HG03575 (cell line): ENCODE results near the gene ZNF579.

Experiments
- ATAC-seq: cut with Tn5 transposase; IDR thresholded peaks from one replicate; pipeline ENCODE4 v1.9.1; 2021; ENCODE audit not compliant: unreplicated experiment, insufficient number of reproducible peaks, low FRiP score; ENCODE audit errors: extremely low read depth

Gene ZNF579, protein sequence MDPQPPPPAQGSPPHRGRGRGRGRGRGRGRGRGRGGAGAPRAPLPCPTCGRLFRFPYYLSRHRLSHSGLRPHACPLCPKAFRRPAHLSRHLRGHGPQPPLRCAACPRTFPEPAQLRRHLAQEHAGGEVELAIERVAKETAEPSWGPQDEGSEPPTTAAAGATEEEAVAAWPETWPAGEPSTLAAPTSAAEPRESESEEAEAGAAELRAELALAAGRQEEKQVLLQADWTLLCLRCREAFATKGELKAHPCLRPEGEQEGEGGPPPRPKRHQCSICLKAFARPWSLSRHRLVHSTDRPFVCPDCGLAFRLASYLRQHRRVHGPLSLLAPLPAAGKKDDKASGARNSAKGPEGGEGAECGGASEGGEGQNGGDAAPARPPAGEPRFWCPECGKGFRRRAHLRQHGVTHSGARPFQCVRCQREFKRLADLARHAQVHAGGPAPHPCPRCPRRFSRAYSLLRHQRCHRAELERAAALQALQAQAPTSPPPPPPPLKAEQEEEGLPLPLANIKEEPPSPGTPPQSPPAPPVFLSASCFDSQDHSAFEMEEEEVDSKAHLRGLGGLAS

DNA sequence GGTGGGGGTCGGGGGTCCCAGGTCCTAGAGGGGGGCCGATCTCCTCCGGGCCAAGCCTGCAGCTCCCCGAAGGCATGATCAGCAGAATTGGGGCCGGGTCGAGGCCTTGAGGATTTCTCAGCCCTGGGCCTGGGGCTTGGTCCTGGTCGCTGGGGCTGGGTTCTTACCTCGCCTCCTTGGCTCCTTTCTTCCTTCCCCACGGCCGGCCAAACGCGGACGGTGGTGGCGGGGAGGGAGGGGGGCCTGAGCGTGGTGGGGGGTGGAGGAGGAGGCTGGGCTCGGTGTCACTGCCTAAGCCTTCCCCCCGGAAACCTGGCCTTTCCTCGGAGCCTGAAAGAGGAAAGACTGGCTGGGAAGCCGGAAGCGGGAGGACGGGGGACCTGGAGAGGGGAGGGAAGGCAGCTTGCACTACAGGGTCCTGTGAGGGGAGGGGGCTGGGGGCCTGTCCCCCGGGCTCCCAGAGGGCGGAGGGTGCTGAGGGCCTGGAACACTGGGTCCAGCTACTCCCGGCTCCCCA, at the start of gene ZNF579:
Gene ZNF579 (minus strand): TSS at position 221 of the 517 bp plus-strand sequence. CDS start 1,209 bp downstream, outside the sequence.
- no peak for ATAC-seq

DNA sequence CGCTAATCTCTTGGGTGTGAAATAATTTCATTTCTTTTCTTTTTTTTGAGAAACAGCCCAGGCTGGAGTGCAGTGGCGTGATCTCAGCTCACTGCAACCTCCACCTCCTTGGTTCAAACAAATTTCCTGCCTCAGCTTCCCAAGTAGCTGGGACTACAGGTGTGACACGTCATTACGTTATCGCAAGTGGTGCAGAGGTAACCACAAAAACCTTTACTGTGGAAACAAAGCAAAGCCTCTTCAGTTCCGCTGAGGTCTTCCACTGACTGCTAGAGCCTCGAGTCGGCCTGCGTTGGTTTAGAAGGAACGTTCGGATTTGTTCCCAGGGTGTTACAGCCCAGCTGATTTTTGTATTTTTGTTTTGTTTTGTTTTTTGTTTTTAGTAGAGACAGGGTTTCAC, 45.7 kb upstream of the ZNF579 start:
- no peak for ATAC-seq

DNA sequence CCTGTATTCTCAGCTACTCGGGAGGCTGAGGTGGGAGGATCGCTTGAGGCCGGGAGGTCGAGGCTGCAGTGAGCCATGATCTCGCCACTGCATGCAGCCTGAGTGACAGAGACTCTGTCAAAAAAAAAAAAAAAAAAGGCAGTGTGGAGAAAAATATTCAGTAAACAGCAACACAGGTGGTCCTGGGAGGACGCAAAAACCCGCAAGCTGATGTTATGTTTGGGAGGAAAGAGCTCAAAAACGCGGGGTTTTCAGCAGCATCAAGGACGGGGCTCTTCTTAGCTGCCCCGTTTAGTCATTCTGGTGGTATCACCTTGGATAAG, 44.3 kb upstream of the ZNF579 start:
- ATAC-seq, result no peak

DNA sequence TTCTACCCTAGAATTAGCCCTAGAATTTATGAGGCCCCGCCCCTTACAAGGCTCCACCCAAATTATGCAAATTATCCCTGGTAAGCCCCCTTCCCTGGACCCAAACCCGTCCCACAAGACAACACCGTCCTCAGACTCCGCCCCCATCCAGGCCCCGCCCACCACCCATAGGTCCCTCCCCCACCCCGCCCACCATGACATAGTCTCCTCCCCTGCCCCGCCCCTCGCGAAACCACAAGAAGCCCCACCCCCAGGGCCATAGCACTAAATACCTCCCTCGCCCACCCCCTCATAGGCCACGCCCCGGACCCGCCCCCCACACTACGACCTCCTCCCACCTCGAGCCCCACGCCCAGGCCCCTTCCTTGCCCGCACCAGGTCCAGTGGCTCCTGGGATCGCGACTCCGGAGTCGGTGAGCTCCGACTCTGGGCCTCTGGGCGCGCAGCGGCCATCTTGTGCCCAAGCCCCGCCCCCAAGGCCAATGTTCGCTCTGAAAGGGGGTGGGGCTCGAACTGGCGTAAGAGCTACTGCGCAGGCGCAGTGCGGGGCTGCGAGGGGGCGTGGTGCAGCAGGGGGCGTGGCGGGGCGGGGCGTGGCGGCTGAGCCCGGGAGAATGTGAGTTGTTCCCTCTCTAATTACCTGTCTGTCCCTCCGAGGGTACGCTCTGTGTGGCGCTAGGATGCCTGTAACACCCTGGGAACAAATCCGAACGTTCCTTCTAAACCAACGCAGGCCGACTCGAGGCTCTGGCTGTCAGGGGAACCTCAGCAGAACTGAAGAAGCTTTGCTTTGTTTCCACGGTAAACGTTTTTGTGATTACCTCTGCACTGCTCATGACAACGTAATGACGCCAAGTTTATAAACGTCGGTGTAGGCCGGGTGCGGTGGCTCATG, 43.7 kb upstream of the ZNF579 start, which contains the start of gene ZNF784:
Gene ZNF784 (minus strand): TSS at position 458 of the 895 bp plus-strand sequence. CDS start 5 bp downstream, at position 453.
- ATAC-seq, result no peak

DNA sequence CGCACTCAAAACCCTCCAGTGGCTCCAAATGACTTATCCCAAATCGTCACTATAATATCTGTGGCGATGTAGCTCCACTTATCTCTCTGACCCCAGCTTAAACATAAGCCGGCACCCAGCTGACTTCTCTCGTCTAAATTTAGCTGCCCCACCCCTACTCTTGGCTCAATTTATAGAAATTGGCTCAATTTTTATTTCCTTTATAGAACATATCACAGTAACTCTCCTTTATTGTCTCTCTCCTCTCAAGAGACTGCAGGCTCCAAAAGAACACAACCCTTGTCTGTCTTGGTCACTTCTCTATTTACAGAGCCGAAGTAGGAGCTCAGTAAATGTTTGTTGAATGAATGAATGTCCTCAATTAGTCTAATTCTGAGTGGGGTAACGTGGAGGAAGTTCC, 42.9 kb upstream of the ZNF579 start:
- no peak for ATAC-seq

DNA sequence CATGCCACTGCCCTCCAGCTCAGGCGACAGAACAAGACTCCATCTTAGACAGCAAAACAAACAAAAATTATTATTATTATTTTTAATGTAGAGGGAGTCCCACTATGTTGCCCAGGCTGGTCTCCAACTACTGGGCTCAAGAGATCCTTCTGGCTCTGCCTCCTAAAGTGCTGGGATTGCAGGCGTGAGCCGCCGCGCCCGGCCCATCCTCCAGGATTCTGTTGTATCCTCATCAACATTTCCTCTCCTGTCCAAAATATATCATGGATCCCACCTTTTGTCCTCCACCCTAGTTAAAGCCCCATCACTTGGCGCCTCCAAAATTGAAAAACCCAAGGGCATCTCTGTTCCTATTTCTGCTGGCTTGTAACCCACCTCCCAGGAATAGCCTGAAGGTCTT, 42.5 kb upstream of the ZNF579 start:
- no peak for ATAC-seq

DNA sequence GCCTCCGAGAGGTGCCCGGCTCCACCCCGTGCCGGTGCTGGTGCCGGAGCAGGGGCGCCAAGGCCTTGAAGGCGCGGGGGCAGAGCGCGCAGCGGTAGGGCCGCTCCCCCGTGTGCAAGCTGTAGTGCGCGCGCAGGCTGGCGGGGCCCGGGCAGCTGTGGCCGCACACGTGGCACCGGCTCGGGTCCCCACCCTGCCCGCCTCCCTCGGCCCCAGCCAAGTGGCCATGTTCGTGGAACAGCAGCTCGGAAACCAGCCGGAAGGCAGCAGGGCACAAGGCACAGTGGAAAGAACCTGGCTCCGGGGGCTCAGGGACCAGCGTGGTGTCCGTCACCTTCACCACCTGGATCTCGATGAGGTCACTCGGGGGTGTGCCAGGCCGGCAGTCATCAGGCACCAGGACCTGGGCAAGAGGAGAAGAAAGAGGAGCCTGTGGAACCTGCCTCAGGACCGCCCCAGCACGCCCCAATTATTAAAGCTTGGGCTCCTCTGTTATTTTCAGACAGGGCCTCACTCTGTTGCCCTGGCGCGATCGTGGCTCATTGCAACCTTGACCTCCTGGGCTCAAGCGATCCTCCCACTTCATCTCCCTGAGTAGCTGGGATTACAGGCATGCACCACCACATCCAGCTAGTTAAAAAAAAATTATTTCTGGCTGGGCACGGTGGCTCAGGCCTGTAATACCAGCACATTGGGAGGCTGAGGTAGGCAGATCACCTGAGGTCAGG, 41.8 kb upstream of the ZNF579 start:
- no peak for ATAC-seq

DNA sequence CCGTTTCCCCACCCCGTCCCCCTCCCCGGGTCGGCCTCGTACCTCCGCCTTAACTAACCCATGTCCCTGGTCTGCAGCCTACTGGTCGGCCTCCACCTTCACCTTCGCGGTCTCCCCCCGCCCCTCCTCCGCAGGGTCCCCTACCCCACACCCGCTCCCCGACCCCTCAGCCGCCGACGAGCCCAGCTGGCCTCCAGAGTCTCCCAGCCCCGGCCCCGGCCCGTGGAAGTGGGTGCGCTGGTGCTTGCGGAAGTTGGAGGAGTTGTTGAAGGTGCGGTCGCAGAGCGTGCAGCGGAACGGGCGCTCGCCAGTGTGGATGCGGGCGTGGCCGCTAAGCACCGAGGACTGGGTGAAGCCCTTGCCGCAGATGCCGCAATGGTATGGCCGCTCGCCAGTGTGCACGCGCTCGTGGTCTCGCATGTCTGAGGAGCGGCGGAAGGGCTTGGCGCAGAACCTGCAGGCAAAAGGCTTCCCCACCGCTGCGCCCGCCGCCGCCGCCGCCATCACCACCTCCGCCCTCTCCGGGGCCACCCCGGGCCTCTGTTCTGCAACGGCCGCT, 41.1 kb upstream of the ZNF579 start:
- no peak for ATAC-seq

DNA sequence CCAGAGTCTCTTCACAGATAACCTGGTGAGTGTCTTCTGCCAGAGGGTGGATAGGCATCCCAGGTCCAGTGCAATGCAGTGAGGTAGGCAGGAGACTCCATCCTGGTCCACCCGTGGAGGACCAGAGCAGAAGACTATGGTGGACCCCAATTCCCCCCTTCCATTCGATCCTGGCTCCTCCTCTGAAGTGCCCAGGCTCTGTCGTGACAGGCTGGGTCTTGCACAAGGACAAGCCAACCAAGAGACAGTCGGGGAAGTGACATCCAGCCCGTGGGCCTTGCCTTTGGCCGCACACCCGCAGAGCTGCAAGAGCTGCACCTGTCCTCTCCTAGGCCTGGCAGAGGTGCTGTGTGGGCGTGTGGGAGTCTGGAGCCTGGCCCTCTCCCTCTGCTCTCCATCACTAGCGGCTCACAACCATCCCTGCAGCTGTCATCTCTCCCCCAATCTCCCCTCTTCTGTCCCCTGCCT, 40.6 kb upstream of the ZNF579 start:
- no peak for ATAC-seq

DNA sequence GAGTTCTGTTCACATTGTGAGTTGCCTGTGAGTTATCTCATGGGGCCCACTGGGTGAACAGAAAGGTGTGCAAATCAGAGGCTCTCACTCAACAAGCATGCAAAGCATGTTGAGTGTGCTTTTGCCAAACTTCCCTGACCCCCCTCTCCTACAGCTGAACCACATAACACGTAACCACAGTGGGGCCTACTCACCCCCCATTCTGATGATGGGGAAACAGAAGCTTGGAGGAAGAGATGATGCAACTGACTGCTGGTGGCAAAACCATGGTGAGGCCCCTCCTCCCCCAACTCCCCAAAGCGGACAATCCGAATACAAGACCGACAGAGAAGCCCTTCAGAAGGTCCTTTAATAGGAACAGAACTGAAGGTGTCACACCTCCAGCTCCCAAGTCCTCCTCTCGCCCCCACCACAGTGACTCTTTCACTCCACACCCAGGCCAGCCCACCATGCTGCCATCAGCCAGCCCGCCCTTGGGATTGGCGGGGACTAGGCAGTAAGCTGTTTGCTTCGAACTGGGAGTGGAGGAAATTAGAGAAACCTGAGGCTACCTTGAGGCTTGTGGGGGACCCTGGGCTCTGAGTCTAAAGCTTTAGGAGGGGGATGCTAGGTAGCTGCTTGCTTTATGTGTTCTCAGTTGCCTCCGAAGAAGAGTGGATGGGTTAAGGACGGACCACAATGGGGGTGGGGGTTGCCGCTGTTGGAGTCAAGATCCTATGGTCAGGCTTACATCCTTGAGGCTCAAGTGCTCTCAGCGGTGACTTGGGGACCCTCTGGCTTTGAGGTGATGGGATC, 40.0 kb upstream of the ZNF579 start:
- no peak for ATAC-seq

DNA sequence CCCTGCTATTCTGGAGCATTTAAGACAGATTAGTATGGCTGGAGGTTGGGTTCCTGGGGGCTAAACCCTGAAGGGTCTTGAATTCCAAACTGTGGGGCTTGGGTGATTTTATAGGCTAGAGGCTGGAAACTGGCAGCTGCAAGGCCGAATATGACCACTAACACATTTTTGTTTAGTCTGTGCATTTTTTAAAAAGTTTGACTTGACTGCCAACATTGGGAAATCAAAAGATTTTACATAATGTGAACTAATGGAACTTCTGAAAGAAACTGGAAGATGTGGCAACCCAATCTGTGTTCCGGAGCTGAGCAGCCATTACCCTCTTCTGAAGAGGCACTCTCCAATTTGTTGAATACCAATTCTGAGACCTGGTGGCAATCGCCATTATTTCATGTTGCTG, 38.6 kb upstream of the ZNF579 start:
- ATAC-seq, result no peak

DNA sequence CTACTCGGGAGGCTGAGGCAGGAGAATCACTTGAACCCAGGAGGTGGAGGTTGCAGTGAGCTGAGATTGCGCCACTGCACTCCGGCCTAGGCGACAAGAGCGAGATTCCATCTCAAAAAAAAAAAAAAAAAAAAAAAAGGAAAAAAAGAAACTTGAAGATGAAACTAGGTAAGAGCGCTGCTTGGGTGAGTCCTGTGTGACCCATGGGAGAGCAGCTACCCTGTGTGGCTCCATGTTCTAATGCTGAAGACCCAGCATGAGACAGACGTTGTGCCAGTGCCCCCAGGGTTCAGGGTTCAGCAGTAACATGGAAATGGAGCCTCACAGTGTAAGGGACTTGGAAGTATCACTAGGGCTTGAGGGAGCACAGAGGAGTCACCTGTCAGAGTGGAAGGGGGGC, 37.8 kb upstream of the ZNF579 start:
- no peak for ATAC-seq

DNA sequence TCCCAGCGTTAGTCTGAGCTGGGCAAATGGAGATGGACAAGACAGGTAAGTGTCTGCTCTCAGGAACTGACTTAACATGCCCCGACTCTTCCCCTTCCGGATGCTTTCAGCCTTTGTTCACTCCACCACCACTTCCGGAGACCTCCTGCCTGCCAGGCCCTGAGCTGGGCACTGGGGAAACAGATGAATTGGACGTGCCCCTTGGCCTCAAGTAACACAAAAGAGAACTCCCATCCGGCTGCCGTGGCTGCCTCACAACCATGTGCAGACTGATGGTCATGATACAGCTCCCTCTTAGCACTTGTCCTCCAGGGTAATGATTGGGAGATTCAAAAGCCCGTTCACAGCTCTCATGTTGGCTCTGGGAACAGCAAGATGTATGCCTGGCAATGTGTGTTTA, 36.8 kb upstream of the ZNF579 start:
- no peak for ATAC-seq

DNA sequence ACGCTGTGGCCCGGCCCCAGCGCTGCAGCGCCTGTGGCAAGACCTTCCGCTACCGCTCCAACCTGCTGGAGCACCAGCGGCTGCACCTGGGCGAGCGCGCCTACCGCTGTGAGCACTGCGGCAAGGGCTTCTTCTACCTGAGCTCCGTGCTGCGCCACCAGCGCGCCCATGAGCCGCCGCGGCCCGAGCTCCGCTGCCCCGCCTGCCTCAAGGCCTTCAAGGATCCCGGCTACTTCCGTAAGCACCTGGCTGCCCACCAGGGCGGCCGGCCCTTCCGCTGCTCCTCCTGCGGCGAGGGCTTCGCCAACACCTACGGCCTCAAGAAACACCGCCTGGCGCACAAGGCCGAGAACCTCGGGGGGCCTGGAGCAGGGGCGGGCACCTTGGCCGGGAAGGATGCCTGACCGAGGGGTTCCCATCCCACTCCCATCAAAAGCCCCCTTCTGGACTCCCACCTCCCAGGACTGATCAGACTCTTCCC, 35.8 kb upstream of the ZNF579 start:
- ATAC-seq, result no peak

DNA sequence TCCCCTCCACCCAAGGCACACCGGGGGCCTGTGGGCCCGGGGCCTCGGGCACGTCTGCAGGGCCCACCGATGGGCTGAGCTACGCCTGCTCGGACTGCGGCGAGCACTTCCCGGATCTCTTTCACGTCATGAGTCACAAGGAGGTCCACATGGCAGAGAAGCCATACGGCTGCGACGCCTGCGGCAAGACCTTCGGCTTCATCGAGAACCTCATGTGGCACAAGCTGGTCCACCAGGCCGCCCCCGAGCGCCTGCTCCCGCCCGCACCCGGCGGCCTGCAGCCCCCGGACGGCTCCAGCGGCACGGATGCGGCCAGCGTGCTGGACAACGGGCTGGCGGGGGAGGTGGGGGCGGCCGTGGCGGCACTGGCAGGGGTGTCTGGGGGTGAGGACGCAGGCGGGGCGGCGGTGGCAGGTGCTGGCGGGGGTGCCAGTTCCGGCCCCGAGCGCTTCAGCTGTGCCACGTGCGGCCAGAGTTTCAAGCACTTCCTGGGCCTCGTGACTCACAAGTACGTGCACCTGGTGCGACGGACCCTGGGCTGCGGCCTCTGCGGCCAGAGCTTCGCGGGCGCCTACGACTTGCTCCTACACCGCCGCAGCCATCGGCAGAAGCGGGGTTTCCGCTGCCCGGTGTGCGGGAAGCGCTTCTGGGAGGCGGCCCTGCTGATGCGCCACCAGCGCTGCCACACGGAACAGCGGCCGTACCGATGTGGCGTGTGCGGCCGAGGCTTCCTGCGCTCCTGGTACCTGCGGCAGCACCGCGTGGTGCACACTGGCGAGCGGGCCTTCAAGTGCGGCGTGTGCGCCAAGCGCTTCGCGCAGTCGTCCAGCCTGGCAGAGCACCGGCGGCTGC, 35.1 kb upstream of the ZNF579 start:
- no peak for ATAC-seq

DNA sequence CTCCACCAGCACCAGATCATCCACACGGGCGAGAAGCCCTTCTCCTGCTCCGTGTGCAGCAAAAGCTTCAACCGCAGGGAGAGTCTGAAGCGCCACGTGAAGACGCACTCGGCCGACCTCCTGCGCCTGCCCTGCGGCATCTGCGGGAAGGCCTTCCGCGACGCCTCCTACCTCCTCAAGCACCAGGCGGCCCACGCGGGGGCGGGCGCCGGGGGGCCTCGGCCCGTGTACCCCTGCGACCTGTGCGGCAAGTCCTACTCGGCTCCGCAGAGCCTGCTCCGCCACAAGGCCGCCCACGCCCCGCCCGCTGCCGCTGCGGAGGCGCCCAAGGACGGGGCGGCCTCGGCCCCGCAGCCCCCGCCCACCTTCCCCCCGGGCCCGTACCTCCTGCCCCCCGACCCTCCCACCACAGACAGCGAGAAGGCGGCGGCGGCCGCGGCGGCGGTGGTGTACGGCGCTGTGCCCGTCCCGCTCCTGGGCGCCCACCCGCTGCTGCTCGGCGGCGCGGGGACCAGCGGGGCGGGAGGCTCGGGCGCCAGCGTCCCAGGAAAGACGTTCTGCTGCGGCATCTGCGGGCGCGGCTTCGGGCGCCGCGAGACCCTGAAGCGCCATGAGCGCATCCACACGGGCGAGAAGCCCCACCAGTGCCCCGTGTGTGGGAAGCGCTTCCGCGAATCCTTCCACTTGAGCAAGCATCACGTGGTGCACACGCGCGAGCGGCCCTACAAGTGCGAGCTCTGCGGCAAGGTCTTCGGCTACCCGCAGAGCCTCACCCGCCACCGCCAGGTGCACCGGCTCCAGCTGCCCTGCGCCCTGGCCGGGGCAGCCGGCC, 34.3 kb upstream of the ZNF579 start:
- no peak for ATAC-seq
